Esophagus muscularis mucosa (tissue), 4 donors: Measurements from ENCODE around the gene PRMT7. TPM values are rescaled to one million over a fixed set of nuclear protein-coding genes. Genes with fewer than 3 reads are reported as not detected.

Experiments
- DNase-seq: peaks from one replicate; pipeline ENCODE4 v3.0.0-alpha.2; 2017; ENCODE audit errors: extremely low spot score
- H3K27ac ChIP-seq, 4 donors: fragments of 200-600 bp; sonication (generic); replicated peaks in 1 of 4; 1 replicate in 3 of 4; 2 replicates in 1 of 4; pipeline ENCODE4 v1.5.1; 2016 to 2019; ENCODE audit warnings: mild to moderate bottlenecking in 1 of 4
- H3K27me3 ChIP-seq, 4 donors: fragments of 200-600 bp; sonication (generic); one replicate each; pipeline versions ENCODE4 v1.5.1 to v1.6.0; 2016 to 2019
- H3K36me3 ChIP-seq, 4 donors: fragments of 200-600 bp; sonication (generic); one replicate each; pipeline ENCODE4 v1.5.1; 2016 to 2019
- H3K4me1 ChIP-seq, 4 donors: fragments of 200-600 bp; sonication (generic); one replicate each; pipeline ENCODE4 v1.5.1; 2016 to 2019
- H3K4me3 ChIP-seq, 4 donors: fragments of 200-600 bp; sonication (generic); 1 replicate in 2 of 4; 2 replicates in 2 of 4; pipeline ENCODE4 v1.5.1; 2016 to 2019; ENCODE audit warnings: mild to moderate bottlenecking in 4 of 4, moderate library complexity in 1 of 4
- H3K9me3 ChIP-seq, 4 donors: fragments of 200-600 bp; sonication (generic); 1 replicate in 3 of 4; 2 replicates in 1 of 4; pipeline ENCODE4 v1.5.1; 2016 to 2019
- EP300 ChIP-seq: sonication (generic); formaldehyde crosslinking; IDR thresholded peaks from one replicate; pipeline ENCODE4 v1.6.1; 2017; ENCODE audit warnings: antibody characterized with exemption
- POLR2A ChIP-seq: fragments of 450-650 bp; IDR thresholded peaks from one replicate; pipeline ENCODE4 v1.6.1; 2017; ENCODE audit warnings: antibody characterized with exemption, moderate library complexity, mild to moderate bottlenecking, low read depth
- POLR2AphosphoS5 ChIP-seq, 2 donors: sonication (generic); formaldehyde crosslinking; IDR thresholded peaks; one replicate each; pipeline ENCODE4 v1.6.1; 2017; ENCODE audit warnings: antibody characterized with exemption in 2 of 2
- WGBS: methylation state at CpG from one replicate; pipeline ENCODE4 v1.1.5; 2018; 5-methylcytosine and 5-hydroxymethylcytosine counted together
- intact Hi-C: fragments of 100-400 bp; cut with DNase I; formaldehyde crosslinking; loops from one replicate; pipeline ENCODE4 v1.15.1; 2023
- total RNA-seq, 4 donors: library from RNA; depleted of rRNA; stranded (reverse); fragments of >200 nt; gene quantifications; one replicate each; pipeline versions ENCODE4 v1.1.0 to v1.2.1, GENCODE V29; 2016
- TF ChIP-seq, protein P1 (sequence below), 3 experiments: fragments of 200-600 bp in 2 of 3; fragments of 450-650 bp in 1 of 3; sonication (generic) in 2 of 3; IDR thresholded peaks; one replicate each; pipeline ENCODE4 v1.5.1; 2017 to 2019; ENCODE audit warnings: antibody characterized with exemption in 3 of 3, mild to moderate bottlenecking in 2 of 3, moderate library complexity in 1 of 3

Gene PRMT7
- total RNA-seq, 4 donors from 2014 or later, result 20.0 to 31.1 (median 26.8) TPM

DNA sequence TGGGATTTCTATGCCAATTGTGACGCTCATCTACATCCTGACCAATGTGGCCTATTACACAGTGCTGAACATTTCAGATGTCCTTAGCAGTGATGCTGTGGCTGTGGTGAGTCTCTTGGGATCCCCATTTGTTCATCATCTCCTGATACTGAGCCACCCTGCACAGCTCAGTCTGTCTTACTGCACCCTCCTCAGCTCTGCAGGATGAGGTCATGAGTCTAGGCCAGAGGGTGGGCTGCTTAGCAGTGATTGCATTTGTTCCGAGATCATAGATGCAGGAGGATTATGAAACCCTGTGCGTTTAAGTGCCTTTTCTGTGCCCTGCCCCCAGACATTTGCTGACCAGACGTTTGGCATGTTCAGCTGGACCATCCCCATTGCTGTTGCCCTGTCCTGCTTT, 19.6 kb upstream of the PRMT7 start:
- DNase-seq, result no peak
- no peaks in the 10 kb centered on the region for H3K9me3 ChIP-seq
- WGBS, result 72% methylated on average over 4 of the region's 4 CpGs
- H3K27ac ChIP-seq, result no peak overlapping the region
- H3K4me3 ChIP-seq, result no peak overlapping the region
- peaks cover 17 to 87% (median 74%) of the 10 kb centered on the region in 4 donors for H3K36me3 ChIP-seq
- intact Hi-C loops, result no loop called here
- peaks cover 32 to 57% (median 39%) of the 10 kb centered on the region in 4 donors for H3K4me1 ChIP-seq
- TF ChIP-seq, protein P1, sequence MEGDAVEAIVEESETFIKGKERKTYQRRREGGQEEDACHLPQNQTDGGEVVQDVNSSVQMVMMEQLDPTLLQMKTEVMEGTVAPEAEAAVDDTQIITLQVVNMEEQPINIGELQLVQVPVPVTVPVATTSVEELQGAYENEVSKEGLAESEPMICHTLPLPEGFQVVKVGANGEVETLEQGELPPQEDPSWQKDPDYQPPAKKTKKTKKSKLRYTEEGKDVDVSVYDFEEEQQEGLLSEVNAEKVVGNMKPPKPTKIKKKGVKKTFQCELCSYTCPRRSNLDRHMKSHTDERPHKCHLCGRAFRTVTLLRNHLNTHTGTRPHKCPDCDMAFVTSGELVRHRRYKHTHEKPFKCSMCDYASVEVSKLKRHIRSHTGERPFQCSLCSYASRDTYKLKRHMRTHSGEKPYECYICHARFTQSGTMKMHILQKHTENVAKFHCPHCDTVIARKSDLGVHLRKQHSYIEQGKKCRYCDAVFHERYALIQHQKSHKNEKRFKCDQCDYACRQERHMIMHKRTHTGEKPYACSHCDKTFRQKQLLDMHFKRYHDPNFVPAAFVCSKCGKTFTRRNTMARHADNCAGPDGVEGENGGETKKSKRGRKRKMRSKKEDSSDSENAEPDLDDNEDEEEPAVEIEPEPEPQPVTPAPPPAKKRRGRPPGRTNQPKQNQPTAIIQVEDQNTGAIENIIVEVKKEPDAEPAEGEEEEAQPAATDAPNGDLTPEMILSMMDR (IDR thresholded peaks at IDR 0.05), result no peak
- no peak for TF ChIP-seq POLR2AphosphoS5 (IDR thresholded peaks at IDR 0.05)
- TF ChIP-seq EP300, result no peak
- TF ChIP-seq POLR2A, result no peak
- H3K27me3 ChIP-seq, result no peaks in the 10 kb centered on the region

DNA sequence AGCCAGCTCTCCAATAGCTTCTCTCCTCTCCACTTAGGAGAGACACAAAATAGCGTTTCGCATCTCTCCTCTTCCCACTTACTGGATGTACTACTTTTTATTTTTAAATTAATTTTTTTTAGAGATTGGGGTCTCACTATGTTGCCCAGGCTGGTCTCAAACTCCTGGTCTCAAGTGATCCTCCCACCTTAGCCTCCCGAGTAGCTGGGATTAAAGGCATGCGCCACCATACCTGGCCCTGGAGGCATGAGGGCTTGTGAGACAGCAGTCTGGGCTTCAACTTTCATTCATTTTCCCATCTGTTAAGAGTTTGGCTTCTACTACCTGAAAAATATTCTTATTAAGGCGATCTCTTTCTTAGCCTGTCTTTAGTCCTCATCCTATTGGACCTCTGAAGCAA, 18.4 kb upstream of the PRMT7 start:
- H3K9me3 ChIP-seq, result no peaks in the 10 kb centered on the region
- no peak for DNase-seq
- 84% methylated on average over 5 of the region's 5 CpGs for WGBS
- H3K4me3 ChIP-seq, result no peak overlapping the region
- H3K27me3 ChIP-seq, result no peaks in the 10 kb centered on the region
- H3K36me3 ChIP-seq, result peaks cover 23 to 93% (median 83%) of the 10 kb centered on the region in 4 donors
- peaks cover 21 to 51% (median 28%) of the 10 kb centered on the region in 4 donors for H3K4me1 ChIP-seq
- intact Hi-C loops, result no loop called here
- no peak overlapping the region for H3K27ac ChIP-seq
- TF ChIP-seq POLR2AphosphoS5 (IDR thresholded peaks at IDR 0.05), result no peak

DNA sequence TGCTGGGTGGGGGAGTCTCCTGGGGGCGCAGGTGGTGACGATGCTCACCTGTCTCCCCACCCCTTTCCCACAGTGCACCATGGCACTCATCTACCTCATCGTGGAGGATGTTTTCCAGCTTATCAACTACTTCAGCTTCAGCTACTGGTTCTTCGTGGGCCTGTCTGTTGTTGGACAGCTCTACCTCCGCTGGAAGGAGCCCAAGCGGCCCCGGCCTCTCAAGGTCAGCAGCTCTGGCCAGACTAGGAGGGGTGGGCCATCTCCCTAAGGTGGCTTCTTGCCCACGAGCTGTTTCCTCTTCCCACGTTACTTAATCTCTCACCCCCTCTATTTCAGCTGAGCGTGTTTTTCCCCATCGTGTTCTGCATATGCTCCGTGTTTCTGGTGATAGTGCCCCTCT, 14.5 kb upstream of the PRMT7 start:
- intact Hi-C loops, result no loop called here
- H3K27me3 ChIP-seq, result no peaks in the 10 kb centered on the region
- DNase-seq, result no peak
- TF ChIP-seq POLR2A (no peak), POLR2AphosphoS5 (IDR thresholded peaks at IDR 0.05) (no peak), EP300 (no peak)
- TF ChIP-seq, protein P1 (IDR thresholded peaks at IDR 0.05), result no peak
- peaks cover 25 to 100% (median 90%) of the 10 kb centered on the region in 4 donors for H3K36me3 ChIP-seq
- WGBS, result 73% methylated on average over 12 of the region's 12 CpGs
- H3K9me3 ChIP-seq, result no peaks in the 10 kb centered on the region
- peaks cover 30 to 56% (median 33%) of the 10 kb centered on the region in 4 donors for H3K4me1 ChIP-seq
- H3K27ac ChIP-seq, result no peak overlapping the region
- no peak overlapping the region for H3K4me3 ChIP-seq

DNA sequence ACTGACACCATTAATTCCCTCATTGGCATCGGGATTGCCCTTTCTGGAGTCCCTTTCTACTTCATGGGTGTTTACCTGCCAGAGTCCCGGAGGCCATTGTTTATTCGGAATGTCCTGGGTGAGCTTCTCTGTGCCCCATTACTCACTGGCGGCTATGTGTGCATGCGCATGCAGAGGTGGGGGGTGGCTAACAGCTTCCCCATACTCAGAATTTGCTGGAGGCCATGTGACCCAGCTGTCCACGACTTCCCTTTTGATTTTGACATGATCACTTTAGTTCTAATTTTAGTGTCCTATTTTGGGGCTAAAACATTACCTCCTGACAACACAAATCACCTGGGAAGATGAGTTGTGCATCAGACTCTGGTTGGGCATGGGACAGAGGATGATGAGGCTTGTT, 14.1 kb upstream of the PRMT7 start:
- no peak overlapping the region for H3K27ac ChIP-seq
- 78% methylated on average over 6 of the region's 6 CpGs for WGBS
- no peaks in the 10 kb centered on the region for H3K9me3 ChIP-seq
- peaks cover 27 to 100% (median 89%) of the 10 kb centered on the region in 4 donors for H3K36me3 ChIP-seq
- H3K4me3 ChIP-seq, result no peak overlapping the region
- peaks cover 30 to 53% (median 33%) of the 10 kb centered on the region in 4 donors for H3K4me1 ChIP-seq
- no peaks in the 10 kb centered on the region for H3K27me3 ChIP-seq
- intact Hi-C loops, result no loop called here
- DNase-seq, result no peak
- TF ChIP-seq POLR2A (no peak), POLR2AphosphoS5 (IDR thresholded peaks at IDR 0.05) (no peak)
- TF ChIP-seq, protein P1 (IDR thresholded peaks at IDR 0.05), result no peak

GRCh38 chr16:68297908-68298307, 12.9 kb upstream of the PRMT7 start:
- Histone ChIP-seq H3K9me3 (no peaks in the 10 kb centered on the region), H3K4me3 (no peak overlapping the region), H3K27me3 (no peaks in the 10 kb centered on the region), H3K4me1 (peaks cover 30 to 53% (median 33%) of the 10 kb centered on the region in 4 donors), H3K36me3 (peaks cover 33 to 100% (median 92%) of the 10 kb centered on the region in 4 donors), H3K27ac (peak overlapping the region; percentile 65 to 73 (median 68))
- WGBS, result 52% methylated on average over 3 of the region's 3 CpGs
- TF ChIP-seq, protein P1 (IDR thresholded peaks at IDR 0.05), result no peak
- TF ChIP-seq EP300 (no peak), POLR2AphosphoS5 (IDR thresholded peaks at IDR 0.05) (no peak), POLR2A (no peak)
- DNase-seq, result no peak
- intact Hi-C loops, result no loop called here
